Muscle of leg (tissue), 11 donors: ENCODE results near the gene CDC45. TPM values are rescaled to one million over a fixed set of nuclear protein-coding genes. Genes with fewer than 3 reads are reported as not detected.
"Not testable (repeated sequence)": the region's sequence is repeated elsewhere in the genome, so short reads cannot be mapped to it uniquely, and the experiment has no call there.

Source experiments
- DNase-seq: peaks from one replicate; pipeline ENCODE4 v3.0.0; 2013
- H3K27ac ChIP-seq: one replicate; pipeline ENCODE4 v1.5.1; 2013; ENCODE audit warnings: mild to moderate bottlenecking, low read length, control low read depth
- H3K27me3 ChIP-seq: one replicate; pipeline ENCODE4 v1.6.1; 2013; ENCODE audit warnings: low read length; ENCODE audit not compliant: control insufficient read depth, insufficient read depth
- H3K36me3 ChIP-seq: one replicate; pipeline ENCODE4 v1.6.1; 2013; ENCODE audit warnings: low read length; ENCODE audit not compliant: control insufficient read depth, insufficient read depth
- H3K4me1 ChIP-seq: one replicate; pipeline ENCODE4 v1.6.1; 2013; ENCODE audit warnings: low read length; ENCODE audit not compliant: control insufficient read depth, insufficient read depth
- H3K4me3 ChIP-seq: one replicate; pipeline ENCODE4 v1.5.1; 2013; ENCODE audit warnings: low read length, control low read depth
- H3K9me3 ChIP-seq: replicated peaks from 2 replicates; pipeline ENCODE4 v1.6.1; 2013; ENCODE audit warnings: low read depth, low read length; ENCODE audit not compliant: control insufficient read depth
- WGBS: methylation state at CpG from one replicate; pipeline ENCODE4 v1.1.5; 2013; ENCODE audit warnings: missing lambda C conversion rate; ENCODE audit not compliant: insufficient coverage; 5-methylcytosine and 5-hydroxymethylcytosine counted together
- polyA plus RNA-seq, 8 donors: library from polyadenylated mRNA; unstranded; fragments of 120-200 nt; gene quantifications; one replicate each; pipeline versions ENCODE4 v1.2.1 to v1.2.3, GENCODE V29; 2013; ENCODE audit warnings: inconsistent platforms in 1 of 8, low replicate concordance in 1 of 8; ENCODE audit not compliant: insufficient read length in 8 of 8, insufficient read depth in 1 of 8
- total RNA-seq: library from RNA; stranded (reverse); fragments of 120-200 nt; gene quantifications from one replicate; pipeline ENCODE4 v1.2.4, GENCODE V29; 2013

Gene CDC45
- total and polyA plus RNA-seq, 9 donors: 6.1 to 12.7 (median 9.4) TPM

- 33% methylated on average over 1 of the region's 3 CpGs for WGBS
- Histone ChIP-seq H3K4me1 (peaks cover 20% of the 10 kb centered on the region), H3K36me3 (no peaks in the 10 kb centered on the region), H3K9me3 (no peaks in the 10 kb centered on the region), H3K27ac (no peak overlapping the region), H3K27me3 (peaks cover 3% of the 10 kb centered on the region), H3K4me3 (no peak overlapping the region)
- DNase-seq: no peak
Observed at GRCh38 chr22:19530751-19531150, 51.0 kb downstream of the CDC45 start.

GRCh38 chr22:19531327-19531726, 51.6 kb downstream of the CDC45 start:
- DNase-seq: not testable (repeated sequence)

DNA sequence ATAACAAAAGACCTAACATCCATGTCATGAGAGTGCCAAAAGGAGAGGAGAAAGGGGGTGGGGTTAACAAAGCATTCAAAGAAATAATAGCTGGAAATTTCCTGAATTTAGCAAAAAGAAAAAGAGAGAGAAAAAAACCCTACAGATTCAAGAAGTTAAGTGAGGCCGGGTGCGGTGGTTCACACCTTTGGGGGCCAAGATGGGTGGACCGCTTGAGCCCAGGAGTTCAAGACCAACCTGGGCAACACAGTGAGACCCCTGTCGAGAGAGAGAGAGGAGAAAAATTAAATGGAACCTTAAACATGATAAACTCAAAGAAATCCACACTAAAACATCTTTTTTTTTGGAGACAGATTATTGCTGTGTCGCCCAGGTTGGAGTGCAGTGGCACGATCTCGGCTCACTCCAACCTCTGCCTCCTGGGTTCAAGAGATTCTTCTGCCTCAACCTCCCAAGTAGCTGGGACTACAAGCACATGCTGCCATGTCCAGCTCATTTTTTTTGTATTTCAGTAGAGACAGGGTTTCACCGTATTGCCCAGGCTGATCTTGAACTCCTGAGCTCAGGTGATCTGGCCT, 53.4 kb downstream of the CDC45 start:
- peaks cover 2% of the 10 kb centered on the region for H3K4me1 ChIP-seq
- H3K27ac ChIP-seq: no peak overlapping the region
- no peaks in the 10 kb centered on the region for H3K9me3 ChIP-seq
- H3K27me3 ChIP-seq: peaks cover 5% of the 10 kb centered on the region
- no peak for DNase-seq
- 82% methylated on average over 3 of the region's 8 CpGs for WGBS
- H3K36me3 ChIP-seq: no peaks in the 10 kb centered on the region
- no peak overlapping the region for H3K4me3 ChIP-seq

More at GRCh38 chr22:19531327-19531726, 51.6 kb downstream of the CDC45 start:
- not testable (repeated sequence) for H3K36me3 ChIP-seq, H3K27ac ChIP-seq, H3K4me3 ChIP-seq, H3K27me3 ChIP-seq, H3K9me3 ChIP-seq
- peaks cover 18% of the 10 kb centered on the region for H3K4me1 ChIP-seq
- 89% methylated on average over 3 of the region's 6 CpGs for WGBS

- Histone ChIP-seq H3K36me3 (no peaks in the 10 kb centered on the region), H3K4me3 (no peak overlapping the region), H3K27ac (no peak overlapping the region), H3K4me1 (no peaks in the 10 kb centered on the region), H3K9me3 (no peaks in the 10 kb centered on the region), H3K27me3 (peaks cover 5% of the 10 kb centered on the region)
- no peak for DNase-seq
Observed at GRCh38 chr22:19533857-19534256, 54.1 kb downstream of the CDC45 start.

GRCh38 chr22:19535001-19535400, 55.3 kb downstream of the CDC45 start:
- WGBS: no CpG with 5 or more reads among the region's 3 CpGs
- DNase-seq: no peak
- no peaks in the 10 kb centered on the region for H3K9me3 ChIP-seq

GRCh38 chr22:19536564-19536963, 56.8 kb downstream of the CDC45 start:
- Histone ChIP-seq H3K27ac (no peak overlapping the region), H3K27me3 (peaks cover 3% of the 10 kb centered on the region), H3K36me3 (no peaks in the 10 kb centered on the region), H3K9me3 (no peaks in the 10 kb centered on the region), H3K4me3 (no peak overlapping the region), H3K4me1 (no peaks in the 10 kb centered on the region)
- WGBS: no CpG with 5 or more reads among the region's 9 CpGs
- no peak for DNase-seq

More at GRCh38 chr22:19535001-19535400, 55.3 kb downstream of the CDC45 start:
- Histone ChIP-seq H3K4me3 (no peak overlapping the region), H3K36me3 (no peaks in the 10 kb centered on the region), H3K27me3 (peaks cover 5% of the 10 kb centered on the region), H3K4me1 (no peaks in the 10 kb centered on the region), H3K27ac (no peak overlapping the region)

DNA sequence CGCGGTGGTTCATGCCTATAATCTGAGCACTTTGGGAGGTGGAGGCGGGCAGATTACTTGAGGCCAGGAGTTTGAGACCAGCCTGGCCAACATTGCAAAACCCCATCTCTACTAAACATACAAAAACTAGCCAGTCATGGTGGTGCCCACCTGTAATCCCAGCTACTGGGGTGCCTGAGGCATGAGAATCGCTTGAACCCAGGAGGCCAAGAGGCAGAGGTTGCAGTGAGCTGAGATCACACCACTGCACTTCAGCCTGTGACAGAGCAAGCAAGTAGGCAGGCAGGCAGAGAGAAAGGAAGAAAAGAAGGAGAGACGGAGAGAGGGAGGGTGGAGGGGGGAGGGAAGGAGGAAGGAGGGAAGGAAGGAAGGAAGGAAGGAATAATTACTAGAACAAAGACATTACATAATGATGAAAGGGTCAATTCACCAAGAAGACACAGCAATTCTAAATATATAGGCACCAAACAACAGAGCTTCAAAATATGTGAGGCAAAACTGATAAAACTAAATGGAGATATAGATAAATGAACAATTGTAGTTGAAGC, 58.3 kb downstream of the CDC45 start:
- Histone ChIP-seq H3K4me3 (no peak overlapping the region), H3K27ac (no peak overlapping the region), H3K9me3 (no peaks in the 10 kb centered on the region), H3K27me3 (peaks cover 3% of the 10 kb centered on the region), H3K4me1 (no peaks in the 10 kb centered on the region), H3K36me3 (no peaks in the 10 kb centered on the region)
- WGBS: no CpG with 5 or more reads among the region's 5 CpGs
- DNase-seq: no peak

DNA sequence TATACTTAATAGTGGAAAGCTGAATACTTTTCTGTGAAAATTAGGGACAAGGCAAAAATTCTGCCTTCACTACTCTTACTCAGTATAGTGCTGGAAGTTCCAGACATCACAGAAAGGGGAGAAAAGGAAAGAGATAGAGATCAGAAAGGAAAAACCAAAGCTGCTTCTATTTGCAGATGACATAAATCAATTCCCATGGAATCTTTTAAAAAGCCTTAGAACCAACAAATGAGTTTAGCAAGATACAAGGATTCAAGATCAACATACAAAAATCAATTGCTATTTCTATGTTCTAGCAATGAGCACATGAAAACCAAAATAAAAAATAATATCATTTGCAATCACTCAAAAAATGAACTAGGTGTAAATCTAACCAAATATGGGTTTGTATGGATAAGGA, 60.7 kb downstream of the CDC45 start:
- Histone ChIP-seq H3K9me3 (no peaks in the 10 kb centered on the region), H3K4me1 (no peaks in the 10 kb centered on the region), H3K27me3 (peaks cover 5% of the 10 kb centered on the region), H3K4me3 (no peak overlapping the region), H3K36me3 (no peaks in the 10 kb centered on the region), H3K27ac (no peak overlapping the region)
- DNase-seq: no peak

GRCh38 chr22:19543970-19544708, 64.4 kb downstream of the CDC45 start:
- Histone ChIP-seq H3K36me3 (no peaks in the 10 kb centered on the region), H3K27ac (no peak overlapping the region), H3K9me3 (no peaks in the 10 kb centered on the region), H3K27me3 (peaks cover 4% of the 10 kb centered on the region), H3K4me3 (no peak overlapping the region), H3K4me1 (no peaks in the 10 kb centered on the region)
- WGBS: 76% methylated on average over 15 of the region's 16 CpGs
- no peak for DNase-seq

GRCh38 chr22:19545935-19546207, 66.2 kb downstream of the CDC45 start:
- Histone ChIP-seq H3K27me3 (peaks cover 4% of the 10 kb centered on the region), H3K27ac (no peak overlapping the region), H3K9me3 (no peaks in the 10 kb centered on the region), H3K4me3 (no peak overlapping the region), H3K4me1 (no peaks in the 10 kb centered on the region), H3K36me3 (no peaks in the 10 kb centered on the region)
- 59% methylated on average over 2 of the region's 5 CpGs for WGBS
- DNase-seq: no peak
